Brain microvascular endothelial cell (primary cell): ENCODE data around the gene TAAR6.

Experiments
- DNase-seq: peaks from one replicate; pipeline ENCODE4 v3.0.0-alpha.2; 2020
- H3K27ac ChIP-seq: fragments of 250-450 bp; sonication (Bioruptor Pico); 2 replicates; pipeline ENCODE4 v1.5.1; 2020; ENCODE audit warnings: mild to moderate bottlenecking, moderate library complexity
- H3K27me3 ChIP-seq: fragments of 250-450 bp; sonication (Bioruptor Pico); replicated peaks from 2 replicates; pipeline ENCODE4 v1.5.1; 2020; ENCODE audit warnings: mild to moderate bottlenecking
- H3K36me3 ChIP-seq: fragments of 250-450 bp; sonication (Bioruptor Pico); replicated peaks from 2 replicates; pipeline ENCODE4 v1.5.1; 2020; ENCODE audit warnings: mild to moderate bottlenecking
- H3K4me3 ChIP-seq: 2 replicates; pipeline ENCODE4 v1.5.1; 2011; ENCODE audit warnings: low read depth, mild to moderate bottlenecking, control low read depth, low read length, moderate library complexity
- CTCF ChIP-seq: IDR thresholded peaks from 2 replicates; pipeline ENCODE4 v1.5.1; 2011; ENCODE audit warnings: low read depth, mild to moderate bottlenecking, moderate library complexity, low read length, control low read depth, inconsistent platforms; ENCODE audit errors: missing control alignments
- in situ Hi-C: cut with HindIII; loops from 2 replicates; pipeline ENCODE4 v1.10.0; 2017; ENCODE audit warnings: low sequenced_read_pairs, low pct_ligation_motif_present

TAAR6 gene

GRCh38 chr6:132611616-132612015, 41.5 kb downstream of the TAAR6 start:
- Histone ChIP-seq H3K36me3 (no peaks in the 10 kb centered on the region), H3K27me3 (no peaks in the 10 kb centered on the region), H3K27ac (no peak overlapping the region), H3K4me3 (no peak overlapping the region)
- DNase-seq, result no peak
- in situ Hi-C loops, result no loop called here
- TF ChIP-seq CTCF, result no peak

- H3K4me3 ChIP-seq, result no peak overlapping the region
Measured at GRCh38 chr6:132612449-132613108, 42.5 kb downstream of the TAAR6 start.

GRCh38 chr6:132614554-132614953, 44.4 kb downstream of the TAAR6 start:
- H3K27me3 ChIP-seq, result no peaks in the 10 kb centered on the region
- no peak overlapping the region for H3K27ac ChIP-seq
- DNase-seq, result no peak
- H3K36me3 ChIP-seq, result no peaks in the 10 kb centered on the region
- in situ Hi-C loops, result no loop called here
- TF ChIP-seq CTCF, result no peak
- no peak overlapping the region for H3K4me3 ChIP-seq

More at GRCh38 chr6:132612449-132613108, 42.5 kb downstream of the TAAR6 start:
- Histone ChIP-seq H3K36me3 (no peaks in the 10 kb centered on the region), H3K27ac (no peak overlapping the region), H3K27me3 (no peaks in the 10 kb centered on the region)
- in situ Hi-C loops, result no loop called here
- TF ChIP-seq CTCF, result no peak
- DNase-seq, result no peak

- in situ Hi-C loops, result no loop called here
- Histone ChIP-seq H3K27me3 (no peaks in the 10 kb centered on the region), H3K27ac (no peak overlapping the region), H3K36me3 (no peaks in the 10 kb centered on the region), H3K4me3 (no peak overlapping the region)
- no peak for TF ChIP-seq CTCF
- DNase-seq, result no peak
Measured at GRCh38 chr6:132616677-132617076, 46.6 kb downstream of the TAAR6 start.
